HG03139 (cell line): ENCODE data around the gene ACBD6.

ENCODE experiments used
- ATAC-seq: cut with Tn5 transposase; IDR thresholded peaks from one replicate; pipeline ENCODE4 v1.9.1; 2021; ENCODE audit not compliant: unreplicated experiment

The ACBD6 gene

DNA sequence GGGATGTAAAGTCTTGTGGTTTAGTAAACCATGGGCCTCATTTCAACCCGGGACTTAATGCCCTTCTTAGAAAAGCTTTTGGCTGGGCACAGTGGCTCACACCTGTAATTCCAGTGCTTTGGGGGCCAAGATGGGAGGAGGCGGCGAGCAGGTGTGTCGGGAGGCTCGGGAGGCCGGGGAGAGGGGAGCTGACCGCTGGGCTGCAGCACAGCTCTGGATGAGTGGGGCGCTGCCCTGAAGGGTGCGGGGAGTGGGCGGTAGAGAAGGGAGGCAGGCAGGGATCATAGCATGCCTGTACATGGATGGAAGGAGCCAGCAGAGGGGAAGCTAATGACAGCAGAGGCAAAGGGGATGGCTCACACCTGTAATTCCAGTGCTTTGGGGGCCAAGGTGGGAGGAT, 241.3 kb downstream of the ACBD6 start:
- ATAC-seq = no peak

DNA sequence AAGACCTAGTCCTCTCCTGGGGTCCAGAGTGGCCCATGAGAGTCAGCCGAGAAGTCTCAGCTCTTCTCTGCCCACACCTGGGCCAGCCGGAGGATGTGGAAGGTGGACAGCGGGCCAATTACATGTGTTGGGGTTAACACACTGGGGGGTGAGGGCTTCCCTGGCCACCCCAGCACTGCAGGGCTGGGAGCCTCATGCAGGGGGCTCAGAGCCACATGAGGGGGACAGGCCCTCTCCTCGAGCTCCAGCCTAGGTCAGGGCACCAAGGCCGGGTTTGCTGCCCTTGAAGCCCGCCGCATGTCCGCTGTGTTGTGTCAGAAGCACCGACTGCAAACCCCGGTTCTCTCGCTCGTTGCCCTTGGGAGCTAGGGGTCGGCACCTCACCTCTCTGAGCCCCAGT, 241.8 kb downstream of the ACBD6 start:
- no peak for ATAC-seq

DNA sequence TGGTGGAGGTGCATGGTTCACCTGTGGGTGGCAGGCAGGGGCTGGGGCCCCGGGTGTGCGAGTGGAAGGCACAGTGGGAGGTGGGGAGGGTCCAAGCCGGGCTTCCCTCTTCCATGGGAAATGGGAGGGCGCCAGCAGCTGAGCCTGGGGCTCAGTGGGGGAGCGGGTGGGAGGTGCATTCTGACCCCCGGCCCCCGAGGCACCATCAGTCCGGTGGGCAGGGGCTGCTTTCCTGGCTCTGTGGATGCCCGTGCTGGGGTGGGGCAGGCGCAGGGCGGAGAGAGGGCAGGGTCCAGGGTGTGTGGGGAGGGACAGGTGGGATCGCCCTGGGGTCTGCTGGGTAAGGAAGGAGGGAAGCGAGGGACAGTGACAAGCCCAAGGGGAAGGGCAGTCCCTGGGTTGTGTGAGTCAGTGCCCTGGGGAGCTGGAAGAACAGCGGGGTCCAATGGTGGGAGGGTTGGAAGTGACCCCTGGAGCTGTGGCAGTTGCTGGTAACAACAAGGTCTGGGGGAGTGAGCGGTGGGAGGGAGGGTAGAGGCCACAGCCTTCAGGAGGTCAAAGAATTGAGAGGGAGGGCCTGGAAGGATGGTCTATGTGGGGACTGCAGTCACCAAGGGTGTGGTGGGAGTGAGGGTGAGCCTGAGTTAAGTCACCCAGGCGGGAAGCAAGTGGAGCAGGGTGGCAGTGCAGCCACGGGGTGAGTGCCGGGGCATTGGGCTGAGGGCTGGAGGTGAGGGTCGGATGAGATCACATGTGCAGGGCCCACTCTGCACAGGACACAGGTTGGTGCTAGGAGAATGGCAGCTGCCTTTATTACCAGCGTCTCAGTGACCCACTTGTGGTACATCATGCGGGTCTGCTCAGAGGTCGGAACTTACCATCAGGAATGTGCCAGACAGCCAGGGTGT, 242.7 kb downstream of the ACBD6 start:
- ATAC-seq = no peak

DNA sequence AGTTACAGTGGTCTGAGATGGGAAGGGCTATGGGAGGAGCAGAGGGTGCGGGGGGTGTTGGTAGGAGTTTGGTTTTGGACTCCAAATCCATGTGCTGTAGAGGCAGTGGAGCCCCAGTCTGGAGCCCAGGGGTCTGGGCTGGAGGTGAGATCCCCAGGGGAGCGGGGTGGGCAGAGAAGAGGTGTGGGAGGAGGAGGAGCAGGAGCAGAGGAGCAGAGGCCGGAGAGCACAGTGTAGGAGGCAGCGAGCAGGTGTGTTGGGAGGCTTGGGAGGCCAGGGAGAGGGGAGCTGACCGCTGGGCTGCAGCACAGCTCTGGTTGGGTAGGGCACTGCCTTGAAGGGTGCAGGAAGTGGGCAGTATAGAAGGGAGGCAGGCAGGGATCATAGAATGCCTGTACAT, 243.4 kb downstream of the ACBD6 start:
- no peak for ATAC-seq

DNA sequence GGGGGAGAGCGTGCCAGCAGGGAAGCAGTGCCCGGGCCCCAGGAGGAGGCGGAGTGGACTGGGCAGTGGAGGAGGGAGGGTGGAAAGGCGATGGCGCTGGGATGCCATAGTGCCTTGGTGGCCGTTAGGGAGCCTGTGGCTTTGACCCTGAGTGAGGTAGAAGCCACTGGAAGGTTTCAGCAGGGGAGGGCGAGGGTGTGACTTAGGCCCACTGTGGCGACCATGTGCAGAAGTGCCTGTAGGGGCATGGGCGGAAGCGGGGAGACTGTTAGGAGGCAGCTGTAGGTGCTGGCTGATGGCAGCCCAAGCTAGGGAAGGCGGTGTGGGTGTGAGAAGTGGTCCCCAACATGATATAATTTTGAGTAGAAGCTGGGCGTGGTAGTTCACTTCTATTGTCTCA, 244.1 kb downstream of the ACBD6 start:
- ATAC-seq = no peak

DNA sequence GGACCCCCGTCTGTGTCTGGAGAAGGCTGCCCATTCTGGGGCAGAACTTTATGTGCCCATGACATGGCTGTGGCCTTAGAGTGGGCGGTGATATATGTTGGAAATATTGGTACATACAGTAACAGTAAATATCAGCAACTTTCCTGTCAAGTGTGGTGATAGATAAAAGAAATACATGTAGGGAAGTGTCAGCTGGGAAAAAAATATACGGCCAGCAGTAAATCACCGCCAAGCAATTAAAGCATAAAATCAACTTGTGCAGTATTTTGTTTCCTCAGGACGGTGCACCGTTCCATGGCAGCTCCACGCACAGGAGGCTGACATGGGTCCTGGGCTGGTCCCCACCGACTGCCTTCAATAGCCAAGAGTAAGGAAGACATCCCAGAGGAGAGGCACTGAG, 244.9 kb downstream of the ACBD6 start:
- ATAC-seq = no peak

DNA sequence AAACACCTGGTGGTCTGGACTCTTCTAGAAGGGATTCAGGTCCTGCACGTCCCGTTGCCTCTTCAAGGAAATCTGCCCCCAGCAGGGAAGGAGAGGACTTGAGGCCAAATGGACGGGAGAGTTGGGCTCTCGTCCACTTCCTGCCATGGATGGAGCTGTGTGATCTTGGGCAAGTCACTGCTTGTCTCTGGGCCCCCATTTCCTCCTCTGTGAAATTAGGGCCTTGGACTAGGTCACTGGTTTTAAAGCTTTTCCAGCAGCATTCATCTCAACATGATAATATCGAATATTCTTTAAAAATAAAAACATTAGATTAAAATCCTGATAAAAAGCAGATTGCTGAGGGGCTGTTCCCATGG, 245.4 kb downstream of the ACBD6 start:
- ATAC-seq = no peak

DNA sequence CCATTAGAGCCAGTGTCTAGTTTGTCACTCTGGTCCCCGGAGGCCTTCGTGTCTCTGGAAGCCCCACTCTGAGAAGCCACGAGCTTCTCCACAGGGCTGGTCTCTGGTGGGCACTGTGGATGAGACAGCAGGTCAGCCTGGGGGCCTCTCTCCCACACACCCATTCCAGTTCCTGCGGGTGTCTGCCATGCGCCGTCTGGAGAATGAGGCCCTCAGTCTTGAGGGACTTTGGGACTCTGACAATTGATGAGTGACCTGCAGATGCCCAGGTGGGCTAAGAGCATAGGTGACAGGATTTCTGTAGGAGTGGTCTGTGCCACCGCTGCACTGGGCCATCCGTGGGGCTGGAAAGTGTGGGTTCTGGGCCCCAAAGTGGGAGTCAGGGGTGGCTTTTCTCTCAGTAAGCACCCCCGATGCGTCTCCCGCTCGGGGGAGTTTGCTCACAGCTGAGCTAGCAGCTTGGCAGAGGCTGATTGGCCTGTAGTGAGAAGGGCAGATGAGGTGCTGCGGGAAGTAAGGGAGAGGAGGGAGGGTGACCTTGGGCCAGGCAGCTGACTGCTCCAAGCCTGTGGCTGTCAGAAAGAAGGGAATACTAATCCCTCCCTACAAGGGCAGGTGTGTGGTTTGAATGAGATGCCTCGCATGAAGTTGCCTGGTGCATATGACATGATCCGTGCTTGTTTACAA, 245.9 kb downstream of the ACBD6 start:
- ATAC-seq = no peak

DNA sequence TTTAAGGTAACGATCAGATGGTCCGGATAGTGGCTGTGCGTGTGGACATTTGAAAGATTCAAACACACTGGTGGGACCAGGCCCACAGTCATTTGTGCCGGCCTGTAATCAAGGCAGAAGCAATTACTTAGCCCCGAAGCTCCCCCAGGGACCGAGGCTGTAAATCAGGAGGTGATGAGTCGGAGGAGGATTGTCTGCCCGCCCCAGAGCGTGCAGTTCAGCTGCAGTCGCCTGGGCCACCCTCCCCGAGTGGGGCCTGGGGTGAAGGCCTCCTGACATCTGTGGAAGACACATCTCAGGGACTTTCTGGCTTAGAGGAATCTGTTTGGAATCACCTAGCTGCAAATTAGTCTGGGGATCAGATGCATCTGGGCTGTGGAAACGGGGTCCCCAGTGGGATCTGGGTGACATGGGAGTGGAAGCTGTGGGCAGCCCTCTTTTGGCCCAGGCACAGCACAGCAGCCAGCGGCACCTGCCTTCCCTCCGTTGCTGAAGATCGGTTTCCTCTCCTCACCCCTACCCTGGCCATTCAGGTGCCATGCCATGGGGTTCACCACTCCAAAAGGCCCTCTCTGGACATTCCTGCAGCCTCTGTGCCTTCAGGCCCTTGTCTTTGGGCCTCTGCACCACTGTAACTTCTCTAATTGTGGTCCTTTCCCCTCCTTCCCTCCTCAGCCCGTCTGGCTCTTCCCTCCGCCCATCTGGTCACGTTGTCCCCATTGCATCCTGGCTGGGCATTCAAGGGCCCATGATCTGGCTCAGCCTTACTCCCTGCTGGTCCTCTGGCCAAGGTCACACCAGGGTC, 246.6 kb downstream of the ACBD6 start:
- ATAC-seq = no peak

DNA sequence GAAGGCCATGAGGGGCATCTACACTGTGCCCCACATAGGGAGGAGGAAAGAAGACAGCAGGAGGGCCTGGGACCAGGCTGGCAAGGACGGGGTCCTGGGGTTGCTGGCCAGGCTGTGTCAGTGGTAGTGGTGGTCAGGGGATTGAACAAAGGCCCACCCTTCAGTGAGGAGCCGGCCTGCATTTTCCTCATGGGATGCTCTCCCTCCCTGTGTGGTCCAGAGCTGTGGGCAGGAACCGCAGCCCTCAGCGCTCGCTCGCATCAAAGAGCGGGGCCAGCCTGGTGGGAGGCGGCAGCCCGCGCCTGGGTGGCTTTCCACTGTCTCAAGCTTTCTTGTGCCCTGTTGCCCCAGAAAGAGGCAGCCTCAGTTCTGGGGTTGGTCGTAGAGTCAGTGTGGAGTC, 247.5 kb downstream of the ACBD6 start:
- ATAC-seq = no peak

DNA sequence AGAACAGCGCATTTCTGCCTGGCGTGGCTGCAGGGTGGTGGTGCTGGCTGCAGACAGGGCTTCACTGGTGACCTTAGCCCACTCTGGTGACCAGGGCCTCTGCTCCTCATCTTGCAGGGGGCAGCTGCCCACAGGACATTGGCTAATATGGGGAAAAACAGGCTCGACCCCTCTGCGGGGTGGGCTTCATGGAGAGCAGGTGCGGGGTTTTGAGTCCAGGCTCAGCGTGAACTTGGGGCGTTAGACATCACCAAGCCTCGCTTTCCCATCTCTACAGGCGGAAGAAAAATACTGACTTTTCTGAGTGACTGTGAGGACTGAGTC, 247.9 kb downstream of the ACBD6 start:
- ATAC-seq = no peak

DNA sequence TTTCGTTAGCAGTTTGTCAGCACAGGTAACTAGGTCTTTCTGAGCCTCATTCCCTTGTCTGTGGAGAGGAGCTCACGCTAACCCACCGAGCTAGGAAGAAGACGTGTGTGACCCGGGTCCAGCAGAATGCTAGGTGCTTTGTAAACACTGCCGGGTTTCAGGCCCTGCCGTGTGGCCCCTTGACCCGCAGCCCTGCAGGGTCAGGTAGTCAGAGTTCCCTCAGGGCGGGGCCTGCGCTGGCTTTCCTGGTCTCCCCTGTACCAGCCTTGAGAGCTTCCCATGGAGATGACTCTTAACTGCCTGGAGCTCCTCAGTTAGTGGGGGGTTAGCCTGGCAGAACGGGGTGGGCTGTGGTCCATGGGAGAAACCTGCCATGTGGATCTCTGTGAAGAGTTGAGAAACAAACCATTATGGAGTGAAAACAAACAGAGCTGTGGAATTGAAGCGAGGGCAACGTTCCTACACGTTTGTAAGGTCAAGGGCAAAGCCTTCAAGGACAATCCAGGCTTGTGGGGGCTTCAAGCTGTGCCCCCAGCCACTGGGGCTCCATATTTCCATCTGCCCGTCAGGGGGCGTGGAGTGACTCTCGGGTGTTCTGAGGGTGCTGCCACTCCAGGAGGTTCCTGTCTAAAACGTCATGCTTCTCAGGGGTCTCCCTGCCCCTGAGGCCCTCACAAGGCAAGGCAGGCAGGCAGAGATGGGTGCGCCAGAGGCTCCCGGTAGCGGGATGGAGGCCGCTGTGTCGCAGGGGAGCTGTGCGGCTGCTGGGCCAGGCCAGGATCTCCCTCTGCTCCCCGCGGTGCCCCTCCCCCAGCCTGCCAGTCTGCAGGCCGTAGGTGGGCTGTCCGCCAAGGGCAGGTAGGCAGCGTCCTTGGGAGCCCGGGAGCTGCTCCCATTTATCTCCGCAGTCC, 248.5 kb downstream of the ACBD6 start:
- no peak for ATAC-seq

DNA sequence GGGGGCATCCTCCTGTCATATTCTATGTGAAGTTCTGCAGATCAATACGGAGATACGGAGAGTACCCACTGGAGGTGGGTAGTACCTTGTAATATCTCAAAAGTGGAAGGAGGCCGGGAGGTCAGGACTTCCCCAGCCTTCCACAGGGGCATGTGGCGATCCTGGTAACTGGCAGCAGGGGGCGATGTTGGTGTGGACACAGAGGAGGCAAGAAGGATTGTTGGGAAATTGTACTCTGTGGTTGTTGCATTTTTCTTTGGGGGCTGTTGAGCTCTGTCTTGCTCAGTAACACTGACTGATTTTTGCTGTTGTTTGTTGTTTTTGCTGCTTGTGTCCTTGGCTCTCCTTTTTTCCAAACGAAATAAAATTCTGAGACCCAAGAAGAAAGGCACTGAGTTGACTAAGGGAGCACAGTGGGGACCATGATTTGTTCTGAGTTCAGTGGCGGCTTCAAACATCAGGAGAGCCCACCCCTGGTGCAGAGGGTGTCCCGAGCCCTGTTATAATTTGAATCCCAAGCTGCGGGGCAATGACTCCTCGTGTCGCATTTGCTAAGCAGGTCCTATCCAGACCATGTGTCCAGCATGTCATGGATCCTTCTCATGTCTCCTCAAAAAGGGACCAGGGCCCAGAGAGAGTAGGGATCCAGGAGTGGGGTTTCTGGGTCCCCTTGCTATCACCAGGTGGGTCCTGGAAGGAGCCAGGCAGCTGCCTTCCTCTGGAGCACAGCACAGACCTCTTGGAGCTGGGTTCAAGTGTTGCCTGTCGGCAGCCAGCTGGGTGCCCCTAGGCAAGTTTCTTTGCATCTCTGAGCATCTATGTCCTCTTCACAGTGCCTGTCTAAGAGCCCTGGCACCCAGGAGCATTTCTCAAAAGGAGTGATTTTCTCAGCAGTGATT, 249.5 kb downstream of the ACBD6 start:
- no peak for ATAC-seq

DNA sequence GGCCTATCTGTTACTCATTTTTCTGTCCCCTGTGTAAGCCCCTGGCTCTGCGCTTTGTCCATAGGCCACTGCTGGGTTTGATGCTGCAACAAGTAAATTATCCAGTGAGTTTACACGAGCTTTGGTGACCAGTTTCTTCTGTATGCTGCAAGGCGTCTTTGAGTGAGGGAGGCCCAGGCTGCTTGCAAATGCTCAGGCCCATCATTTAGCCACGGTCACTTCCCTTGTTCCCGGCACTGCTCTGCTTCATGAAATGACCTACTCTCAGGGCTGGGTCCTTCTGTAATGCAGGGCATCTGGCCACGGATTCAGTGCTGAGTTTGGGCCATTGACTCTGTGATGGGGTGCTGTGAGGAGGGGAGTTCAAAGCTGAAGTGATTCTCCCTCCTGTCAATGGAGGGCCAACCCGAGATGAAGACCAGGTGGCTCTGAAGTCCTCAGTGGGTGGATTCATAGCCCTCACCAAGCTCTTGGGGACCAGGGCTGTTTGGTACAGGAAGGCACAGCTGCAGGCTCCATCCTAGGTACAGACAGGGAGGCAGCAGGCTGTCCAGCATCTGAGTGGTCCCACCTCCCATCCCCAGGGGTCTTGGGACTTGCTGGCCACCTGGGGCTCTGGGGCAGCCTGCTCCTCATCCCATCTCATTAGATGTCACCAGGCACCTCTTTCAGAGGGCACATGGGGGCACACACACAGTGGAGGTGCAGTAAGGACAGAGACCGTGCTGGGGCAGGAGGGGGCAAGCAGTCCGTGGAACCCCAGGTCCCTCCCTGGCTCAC, 250.7 kb downstream of the ACBD6 start:
- no peak for ATAC-seq

DNA sequence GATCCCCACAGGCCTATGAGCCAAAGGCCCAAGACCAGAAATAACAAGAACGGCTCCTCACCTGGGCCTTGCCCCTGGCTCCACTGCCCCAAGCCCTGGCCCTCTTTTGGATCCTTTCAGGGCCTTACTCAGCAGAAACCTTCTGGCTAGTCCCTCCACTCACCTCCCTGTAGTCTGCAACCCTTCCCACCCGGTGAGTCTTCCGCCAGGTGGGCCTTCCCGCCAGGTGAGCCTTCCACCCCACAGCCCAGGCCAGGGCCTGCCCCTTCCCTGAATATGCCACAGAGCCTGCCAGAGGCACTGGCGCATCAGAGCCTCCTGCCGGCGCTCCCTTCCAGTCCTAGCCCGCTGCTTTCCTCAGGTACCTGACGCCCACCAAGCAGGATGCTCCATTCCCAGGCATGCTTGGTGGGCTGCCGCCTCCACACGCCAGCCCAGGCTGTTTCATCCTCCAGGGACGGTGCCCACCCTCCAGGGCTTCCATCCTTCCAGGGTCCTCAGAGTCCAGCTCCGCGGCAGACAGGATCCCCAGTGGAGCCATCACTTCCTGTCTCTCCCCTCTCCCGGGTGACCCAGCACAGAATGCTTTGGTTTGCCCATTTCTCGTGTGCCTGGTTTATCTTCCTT, 251.4 kb downstream of the ACBD6 start:
- ATAC-seq = no peak

DNA sequence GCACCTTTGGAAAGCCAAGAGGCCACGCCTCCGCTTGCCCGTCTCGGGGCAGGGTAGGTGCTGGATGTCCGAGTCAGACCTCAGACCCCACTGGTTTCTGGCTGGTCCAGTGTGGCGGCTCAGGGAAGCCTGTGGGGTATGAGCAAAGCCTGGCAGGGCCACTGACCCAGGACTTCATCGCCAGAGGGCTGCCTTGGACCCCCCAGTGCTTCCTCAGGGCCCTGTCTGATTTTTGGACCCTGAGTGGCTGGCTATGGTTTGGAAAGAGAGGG, 251.9 kb downstream of the ACBD6 start:
- no peak for ATAC-seq

DNA sequence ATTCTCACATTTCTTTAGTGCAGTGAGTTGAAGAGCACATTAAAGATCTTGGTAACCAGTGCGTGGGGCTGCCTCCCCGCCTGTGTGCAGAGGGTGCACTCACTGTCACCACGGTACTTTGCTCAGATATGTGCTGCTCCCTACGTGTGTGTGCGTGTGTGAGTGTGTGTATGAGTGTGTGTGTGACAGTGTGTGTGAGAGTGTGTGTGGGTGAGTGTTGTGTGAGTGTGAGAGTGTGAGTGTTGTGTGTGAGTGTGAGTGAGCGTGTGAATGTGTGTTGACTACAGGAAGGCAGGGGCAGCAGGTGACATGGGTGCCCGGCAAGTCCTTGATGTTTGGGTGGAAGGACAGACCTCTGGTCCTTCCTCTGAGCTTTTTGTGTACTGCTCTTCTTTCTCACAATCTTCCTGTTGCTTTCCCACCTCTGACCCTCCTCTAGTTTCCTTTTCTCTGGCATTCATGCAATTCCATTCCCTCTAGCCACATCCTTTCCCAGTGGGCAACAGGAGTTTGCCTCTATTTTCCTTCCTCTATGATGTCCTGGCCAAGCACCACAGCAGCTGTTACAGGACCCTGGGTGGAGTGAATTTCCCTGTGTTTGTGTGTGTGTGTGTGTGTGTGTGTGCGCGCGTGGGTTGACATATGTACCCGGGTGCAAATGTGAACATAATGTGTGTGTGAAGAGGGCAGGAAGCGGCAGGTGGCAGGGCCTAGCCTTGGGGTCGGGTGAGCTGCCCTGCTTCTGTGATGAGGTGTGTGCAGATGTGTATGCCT, 252.5 kb downstream of the ACBD6 start:
- no peak for ATAC-seq
